ENCODE results near the gene IL10RA.

DNA sequence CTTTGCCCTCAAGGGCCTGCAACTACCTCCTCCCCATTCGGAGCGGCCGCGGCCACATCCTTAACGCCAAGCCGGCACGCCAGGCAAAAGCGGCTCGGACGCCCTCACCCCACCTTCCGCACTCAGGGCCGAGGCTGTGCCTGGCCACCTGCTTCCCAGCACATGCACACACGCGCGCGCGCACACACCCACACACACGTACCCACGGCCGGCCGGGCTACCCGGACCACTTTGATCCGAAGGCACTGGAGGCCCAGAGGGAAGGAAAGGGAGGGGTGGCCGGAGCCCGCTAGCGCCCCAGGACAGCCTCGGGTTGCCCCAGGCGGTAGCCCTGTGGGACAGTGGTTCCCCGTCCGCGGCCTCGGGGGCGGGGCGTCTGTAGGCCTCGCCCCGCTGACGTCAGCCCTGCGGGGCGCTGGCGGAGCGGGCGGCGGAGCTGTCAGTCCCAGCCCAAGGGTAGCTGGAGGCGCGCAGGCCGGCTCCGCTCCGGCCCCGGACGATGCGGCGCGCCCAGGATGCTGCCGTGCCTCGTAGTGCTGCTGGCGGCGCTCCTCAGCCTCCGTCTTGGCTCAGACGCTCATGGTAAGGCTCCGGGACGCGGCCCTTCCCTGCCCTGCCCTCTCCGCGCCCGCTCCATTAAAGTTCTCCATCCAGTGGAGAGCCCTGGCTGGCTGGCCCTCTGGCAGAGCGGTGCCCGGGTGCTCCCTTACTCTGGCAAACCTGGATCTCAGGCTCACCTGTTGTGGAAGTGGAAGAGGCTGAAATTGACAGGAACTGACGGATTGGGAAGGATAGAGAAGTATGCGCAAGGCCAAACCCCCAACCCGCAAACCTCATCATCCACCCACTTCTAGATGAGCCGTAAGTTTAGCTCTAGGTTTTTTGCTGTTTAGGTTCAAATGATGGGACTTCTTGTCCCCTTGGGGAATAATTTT, at the start of gene IL10RA:
- TF ChIP-seq, protein P1, sequence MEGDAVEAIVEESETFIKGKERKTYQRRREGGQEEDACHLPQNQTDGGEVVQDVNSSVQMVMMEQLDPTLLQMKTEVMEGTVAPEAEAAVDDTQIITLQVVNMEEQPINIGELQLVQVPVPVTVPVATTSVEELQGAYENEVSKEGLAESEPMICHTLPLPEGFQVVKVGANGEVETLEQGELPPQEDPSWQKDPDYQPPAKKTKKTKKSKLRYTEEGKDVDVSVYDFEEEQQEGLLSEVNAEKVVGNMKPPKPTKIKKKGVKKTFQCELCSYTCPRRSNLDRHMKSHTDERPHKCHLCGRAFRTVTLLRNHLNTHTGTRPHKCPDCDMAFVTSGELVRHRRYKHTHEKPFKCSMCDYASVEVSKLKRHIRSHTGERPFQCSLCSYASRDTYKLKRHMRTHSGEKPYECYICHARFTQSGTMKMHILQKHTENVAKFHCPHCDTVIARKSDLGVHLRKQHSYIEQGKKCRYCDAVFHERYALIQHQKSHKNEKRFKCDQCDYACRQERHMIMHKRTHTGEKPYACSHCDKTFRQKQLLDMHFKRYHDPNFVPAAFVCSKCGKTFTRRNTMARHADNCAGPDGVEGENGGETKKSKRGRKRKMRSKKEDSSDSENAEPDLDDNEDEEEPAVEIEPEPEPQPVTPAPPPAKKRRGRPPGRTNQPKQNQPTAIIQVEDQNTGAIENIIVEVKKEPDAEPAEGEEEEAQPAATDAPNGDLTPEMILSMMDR (conservative IDR thresholded peaks at IDR 0.05; ENCODE audit: low read depth, low read length): no peak
- TF ChIP-seq POLR2A (IDR thresholded peaks at IDR 0.05; ENCODE audit: low read depth, low read length) (no peak), RAD21 (IDR thresholded peaks at IDR 0.05; ENCODE audit: low read length) (no peak), SMC3 (IDR thresholded peaks at IDR 0.05; ENCODE audit: low read depth, low read length) (no peak), MXI1 (IDR thresholded peaks at IDR 0.05; ENCODE audit: borderline replicate concordance, low read depth, low read length) (no peak)
- TF ChIP-seq, protein P2, sequence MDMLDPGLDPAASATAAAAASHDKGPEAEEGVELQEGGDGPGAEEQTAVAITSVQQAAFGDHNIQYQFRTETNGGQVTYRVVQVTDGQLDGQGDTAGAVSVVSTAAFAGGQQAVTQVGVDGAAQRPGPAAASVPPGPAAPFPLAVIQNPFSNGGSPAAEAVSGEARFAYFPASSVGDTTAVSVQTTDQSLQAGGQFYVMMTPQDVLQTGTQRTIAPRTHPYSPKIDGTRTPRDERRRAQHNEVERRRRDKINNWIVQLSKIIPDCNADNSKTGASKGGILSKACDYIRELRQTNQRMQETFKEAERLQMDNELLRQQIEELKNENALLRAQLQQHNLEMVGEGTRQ (IDR thresholded peaks at IDR 0.05; ENCODE audit: low read depth, low read length): no peak
